BLaER1 (cell line): ENCODE data around the gene TXLNG.

Source experiments
- H3K27ac ChIP-seq: shearing (Covaris generic); formaldehyde crosslinking; 2 replicates; pipeline ENCODE4 v1.8.1; 2022
- H3K27me3 ChIP-seq: shearing (Covaris generic); formaldehyde crosslinking; 2 replicates; pipeline ENCODE4 v1.8.1; 2022
- H3K36me3 ChIP-seq: shearing (Covaris generic); formaldehyde crosslinking; 2 replicates; pipeline ENCODE4 v1.8.1; 2022
- H3K4me1 ChIP-seq: shearing (Covaris generic); formaldehyde crosslinking; 2 replicates; pipeline ENCODE4 v1.8.1; 2022
- H3K4me2 ChIP-seq: shearing (Covaris generic); formaldehyde crosslinking; 2 replicates; pipeline ENCODE4 v1.8.1; 2022
- H3K4me3 ChIP-seq: shearing (Covaris generic); formaldehyde crosslinking; 2 replicates; pipeline ENCODE4 v1.8.1; 2022
- H3K9ac ChIP-seq: shearing (Covaris generic); formaldehyde crosslinking; 2 replicates; pipeline ENCODE4 v1.8.1; 2022
- H3K9me3 ChIP-seq: shearing (Covaris generic); formaldehyde crosslinking; 2 replicates; pipeline ENCODE4 v1.8.1; 2022
- H4K20me1 ChIP-seq: shearing (Covaris generic); formaldehyde crosslinking; 2 replicates; pipeline ENCODE4 v1.8.1; 2022
- Cebpa-rat ChIP-seq: shearing (Covaris generic); IDR thresholded peaks from 2 replicates; pipeline ENCODE4 v1.8.1; 2022

TXLNG gene

DNA sequence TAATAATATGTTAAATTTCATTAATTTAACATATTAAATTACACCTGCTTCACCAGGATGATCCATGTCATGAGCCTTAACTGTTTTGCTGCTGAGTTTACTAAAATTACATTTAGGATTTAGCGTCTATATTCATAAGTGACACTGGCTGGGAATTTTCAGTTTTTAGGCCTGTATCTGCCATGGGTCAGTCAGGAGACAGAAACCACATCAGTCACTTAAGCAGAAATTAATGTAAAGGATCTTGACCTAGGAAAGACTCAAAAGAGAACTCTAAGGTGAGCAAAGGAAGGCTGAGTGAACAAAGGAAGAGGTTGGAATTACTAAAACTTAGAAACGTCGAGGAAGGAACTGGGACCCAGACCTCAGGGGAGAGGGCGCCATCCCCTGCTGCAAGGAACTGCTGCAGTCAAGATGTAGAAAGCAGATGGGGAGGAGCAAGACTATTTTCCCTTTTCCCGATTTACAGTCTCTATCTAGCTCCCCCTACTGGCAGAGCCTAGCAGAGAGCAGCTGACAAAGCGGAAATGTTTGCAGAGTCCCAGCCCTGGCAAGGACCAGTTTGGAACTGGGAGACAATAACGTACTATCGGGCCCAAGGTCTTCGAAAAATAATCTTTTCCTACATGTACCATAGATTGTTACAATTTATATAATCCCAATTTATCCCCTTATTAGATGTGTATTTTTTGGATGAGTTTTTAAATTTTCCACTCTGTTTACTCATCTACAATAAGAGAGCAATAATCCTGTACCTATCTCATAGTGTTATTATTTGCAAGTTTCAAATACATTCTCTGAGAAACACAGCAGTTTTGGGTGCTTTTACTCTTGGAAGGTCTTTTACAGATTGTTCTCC is 106.5 kb downstream of the TXLNG start:
- Histone ChIP-seq H3K27ac (no peak overlapping the region), H3K9ac (no peak overlapping the region), H3K36me3 (no peaks in the 10 kb centered on the region), H3K9me3 (no peaks in the 10 kb centered on the region), H3K4me3 (no peak overlapping the region), H4K20me1 (no peaks in the 10 kb centered on the region), H3K4me1 (no peaks in the 10 kb centered on the region), H3K4me2 (no peak overlapping the region), H3K27me3 (peaks cover 26% of the 10 kb centered on the region)
- no peak for TF ChIP-seq Cebpa-rat
